ENCODE data around the gene FBXL4.
A peak's percentile ranks its signal among the peaks of the same experiment; 100 is the strongest.

The FBXL4 gene

DNA sequence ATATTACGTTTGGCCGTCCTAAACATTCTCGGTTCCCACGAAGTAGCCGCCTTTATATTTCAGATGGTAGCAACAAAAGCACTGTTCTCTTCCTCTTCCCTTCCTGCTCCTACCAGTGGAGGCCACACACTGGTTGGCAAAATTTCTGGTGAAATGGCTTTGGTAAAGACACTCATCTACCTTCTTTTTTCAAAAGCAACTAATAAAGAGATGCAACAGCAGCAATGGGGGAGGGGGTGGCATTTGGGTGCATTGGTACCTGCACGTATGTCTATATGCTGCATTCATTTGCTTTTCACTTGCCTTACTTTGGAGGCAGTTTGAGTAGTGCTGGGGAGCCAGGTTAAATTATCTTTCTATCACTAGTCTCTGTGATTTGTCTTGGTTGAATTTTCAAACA is 107.4 kb downstream of the FBXL4 start:
- TF ChIP-seq, protein P1, sequence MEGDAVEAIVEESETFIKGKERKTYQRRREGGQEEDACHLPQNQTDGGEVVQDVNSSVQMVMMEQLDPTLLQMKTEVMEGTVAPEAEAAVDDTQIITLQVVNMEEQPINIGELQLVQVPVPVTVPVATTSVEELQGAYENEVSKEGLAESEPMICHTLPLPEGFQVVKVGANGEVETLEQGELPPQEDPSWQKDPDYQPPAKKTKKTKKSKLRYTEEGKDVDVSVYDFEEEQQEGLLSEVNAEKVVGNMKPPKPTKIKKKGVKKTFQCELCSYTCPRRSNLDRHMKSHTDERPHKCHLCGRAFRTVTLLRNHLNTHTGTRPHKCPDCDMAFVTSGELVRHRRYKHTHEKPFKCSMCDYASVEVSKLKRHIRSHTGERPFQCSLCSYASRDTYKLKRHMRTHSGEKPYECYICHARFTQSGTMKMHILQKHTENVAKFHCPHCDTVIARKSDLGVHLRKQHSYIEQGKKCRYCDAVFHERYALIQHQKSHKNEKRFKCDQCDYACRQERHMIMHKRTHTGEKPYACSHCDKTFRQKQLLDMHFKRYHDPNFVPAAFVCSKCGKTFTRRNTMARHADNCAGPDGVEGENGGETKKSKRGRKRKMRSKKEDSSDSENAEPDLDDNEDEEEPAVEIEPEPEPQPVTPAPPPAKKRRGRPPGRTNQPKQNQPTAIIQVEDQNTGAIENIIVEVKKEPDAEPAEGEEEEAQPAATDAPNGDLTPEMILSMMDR (IDR thresholded peaks at IDR 0.05; ENCODE audit: control extremely low read depth, extremely low read depth, low read depth, missing control alignments) = no peak
- ChIA-PET POLR2A (no interaction called here), CTCF (interaction anchor here (1.4 kb wide), 1 partner anchor 10 kb away, joined by 3 read pairs; no protein-coding TSS in a partner anchor)
- no peak for DNase-seq (ENCODE audit: extremely low spot score)

DNA sequence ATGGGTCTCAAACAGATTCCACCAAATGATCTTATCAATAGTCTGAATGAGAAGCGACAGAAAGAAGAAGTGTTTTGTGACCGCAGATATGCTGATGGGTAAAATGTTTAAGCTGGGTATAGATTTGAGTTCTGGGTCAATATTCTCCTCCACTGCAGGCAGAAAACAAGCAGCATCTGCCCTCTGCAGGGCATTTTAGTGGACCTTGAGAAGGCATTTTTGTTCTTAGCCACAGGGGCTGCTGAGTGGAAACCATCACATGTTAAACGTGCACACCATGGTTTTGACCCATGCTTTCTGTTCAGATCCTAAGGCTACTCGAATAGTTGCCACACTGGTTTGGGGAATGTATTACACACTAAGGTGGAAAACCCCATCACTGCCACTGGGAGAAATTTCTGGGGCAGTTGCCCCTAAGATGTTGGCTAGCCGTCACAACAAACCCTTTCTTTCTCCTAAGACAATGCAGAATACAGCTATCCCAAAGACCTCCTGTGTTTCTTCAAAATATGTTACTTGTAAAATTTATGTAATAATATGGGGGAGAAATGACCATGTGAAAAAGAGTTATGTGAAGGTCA is 107.9 kb downstream of the FBXL4 start:
- no peak for DNase-seq (ENCODE audit: extremely low spot score)
- POLR2A ChIA-PET = no interaction called here
- TF ChIP-seq, protein P1 (IDR thresholded peaks at IDR 0.05; ENCODE audit: control extremely low read depth, extremely low read depth, low read depth, missing control alignments) = peak; percentile 25
- CTCF ChIA-PET = interaction anchor here (1.4 kb wide), 1 partner anchor 9 kb away, joined by 3 read pairs; no protein-coding TSS in a partner anchor

DNA sequence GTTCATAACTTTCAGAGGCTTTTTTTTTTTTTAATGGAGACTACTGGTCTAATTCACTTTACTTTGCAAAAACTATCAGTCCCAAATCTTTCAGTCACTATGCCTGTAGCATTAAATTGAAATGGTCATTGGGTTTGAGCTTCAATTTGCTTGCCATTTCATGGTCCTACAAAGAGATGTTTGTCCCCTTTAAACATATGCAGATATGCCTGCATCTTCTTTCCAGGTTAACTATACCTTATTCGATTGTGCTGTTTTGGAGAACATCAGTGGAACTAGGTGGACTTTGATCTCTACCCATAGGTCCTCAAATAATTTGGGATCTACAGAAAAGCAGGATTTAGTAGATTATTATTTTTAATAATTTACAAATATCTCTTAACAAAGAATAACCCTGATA is 108.8 kb downstream of the FBXL4 start:
- POLR2A ChIA-PET = no interaction called here
- DNase-seq (ENCODE audit: extremely low spot score) = no peak
- TF ChIP-seq, protein P1 (IDR thresholded peaks at IDR 0.05; ENCODE audit: control extremely low read depth, extremely low read depth, low read depth, missing control alignments) = no peak
- CTCF ChIA-PET = no interaction called here

DNA sequence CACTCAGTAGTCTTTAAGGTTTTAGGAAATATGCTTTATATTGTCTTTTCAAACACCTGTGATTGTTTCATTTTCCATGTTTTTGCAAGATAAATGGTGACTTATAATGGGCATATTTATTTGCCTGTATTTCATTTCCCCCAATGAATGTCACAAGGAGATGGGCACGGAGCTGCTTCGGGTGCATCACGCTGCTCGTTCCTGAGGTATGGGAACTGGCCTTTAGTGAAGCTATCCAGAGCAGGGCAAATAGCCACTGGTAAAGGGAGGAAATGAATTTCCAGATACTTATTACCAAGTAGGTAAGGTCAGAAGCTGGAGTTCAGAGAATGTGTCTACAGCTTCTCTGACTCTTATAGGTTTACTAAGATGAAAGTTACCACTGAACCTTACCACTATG is 109.7 kb downstream of the FBXL4 start:
- DNase-seq (ENCODE audit: extremely low spot score) = no peak
- POLR2A ChIA-PET = no interaction called here
- TF ChIP-seq, protein P1 (IDR thresholded peaks at IDR 0.05; ENCODE audit: control extremely low read depth, extremely low read depth, low read depth, missing control alignments) = no peak
- CTCF ChIA-PET = interaction anchor here (1.7 kb wide), 1 partner anchor 60 kb away, joined by 4 read pairs; no protein-coding TSS in a partner anchor

DNA sequence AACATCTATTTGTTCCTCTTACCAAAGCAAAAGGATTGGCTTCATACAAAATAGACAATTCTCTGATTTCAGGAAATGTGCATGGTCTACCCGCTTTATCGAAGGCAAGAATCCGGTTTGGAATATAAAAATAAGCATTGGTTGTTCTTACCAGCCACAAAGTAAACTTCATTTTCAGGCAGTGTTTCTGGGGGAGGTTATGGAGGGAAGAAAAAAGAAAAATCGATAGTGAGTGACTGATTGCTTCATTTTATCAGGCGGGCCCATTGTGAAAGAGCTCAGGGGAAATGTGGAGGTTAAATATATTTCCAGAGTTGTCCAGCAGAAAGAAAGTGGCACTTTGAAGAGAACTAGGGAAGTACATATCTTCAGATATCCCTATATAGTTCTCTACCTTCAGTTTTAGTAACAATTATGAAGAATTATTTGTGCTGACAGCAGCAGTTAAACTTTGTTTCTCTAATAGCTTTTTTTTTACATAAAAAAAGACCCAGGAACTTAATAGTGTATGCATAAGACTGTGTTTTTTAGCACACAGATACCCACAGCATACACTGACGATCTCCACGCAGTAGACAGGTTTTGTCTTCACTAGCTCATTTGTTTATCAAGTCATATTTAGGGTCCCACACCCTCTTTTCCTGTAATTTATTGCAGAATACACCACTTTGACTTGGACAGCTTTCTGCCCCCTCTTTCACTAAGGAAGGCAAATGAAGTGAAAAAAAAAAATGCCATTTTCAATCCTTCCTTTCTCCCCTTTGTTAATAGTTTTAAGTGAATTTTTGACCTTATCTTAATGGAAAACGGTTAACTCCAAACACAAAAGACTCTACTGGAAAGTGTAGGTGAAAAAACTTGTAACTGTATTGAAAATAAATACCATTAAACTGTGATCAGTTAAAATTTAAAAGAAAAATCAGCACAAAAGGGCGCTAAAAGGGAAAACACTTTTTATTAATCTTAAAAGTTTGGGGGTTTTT is 110.5 kb downstream of the FBXL4 start:
- no peak for DNase-seq (ENCODE audit: extremely low spot score)
- ChIA-PET CTCF (interaction anchor here (0.6 to 1.7 kb wide), 3 partner anchors 9 to 282 kb away, joined by 3 to 4 read pairs (median 3); no protein-coding TSS in a partner anchor), POLR2A (no interaction called here)
- TF ChIP-seq, protein P1 (IDR thresholded peaks at IDR 0.05; ENCODE audit: control extremely low read depth, extremely low read depth, low read depth, missing control alignments) = no peak

DNA sequence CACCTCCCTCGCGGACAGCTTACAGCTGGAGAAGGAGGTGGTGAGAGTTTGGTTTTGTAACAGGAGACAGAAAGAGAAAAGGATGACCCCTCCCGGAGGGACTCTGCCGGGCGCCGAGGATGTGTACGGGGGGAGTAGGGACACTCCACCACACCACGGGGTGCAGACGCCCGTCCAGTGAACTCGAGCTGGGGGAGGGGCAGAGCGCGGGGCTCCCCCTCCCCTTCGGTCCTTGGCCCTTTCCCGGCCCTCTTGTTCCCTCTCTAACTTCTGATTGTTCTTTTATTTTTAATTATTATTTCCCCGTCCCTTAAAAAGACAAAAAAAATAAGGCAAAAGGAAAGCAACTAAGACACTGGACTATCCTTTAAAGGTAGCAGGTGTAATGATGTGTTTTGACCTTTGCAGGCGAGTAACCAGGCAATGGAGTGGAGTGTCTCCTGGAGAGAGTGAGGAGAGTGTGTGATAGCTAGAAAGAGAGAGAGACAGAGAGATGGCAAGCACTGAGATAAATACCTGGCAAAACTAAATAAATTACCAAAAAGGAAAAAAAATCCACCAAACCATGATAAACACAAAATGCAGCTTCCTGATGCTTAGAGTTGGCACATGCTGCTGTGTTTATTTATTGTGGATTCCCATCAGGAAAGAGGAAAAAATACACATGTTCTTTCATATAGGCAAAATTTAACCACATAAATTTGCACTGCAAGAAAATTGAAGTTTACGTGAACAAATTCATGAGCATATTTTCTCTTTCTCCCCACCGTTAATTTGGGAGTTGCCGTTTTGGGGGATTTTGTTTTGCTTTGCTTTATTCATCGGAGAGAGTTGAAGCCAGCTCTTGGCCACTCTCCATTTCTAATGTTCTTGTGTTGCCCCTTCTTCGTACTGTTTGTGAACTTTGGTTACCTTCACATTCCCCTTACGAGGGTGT is 111.5 kb downstream of the FBXL4 start:
- peak; percentile 17 for DNase-seq (ENCODE audit: extremely low spot score)
- ChIA-PET CTCF (interaction anchor here (0.6 to 1.3 kb wide), 3 partner anchors 9 to 15 kb away, joined by 3 read pairs; no protein-coding TSS in a partner anchor), POLR2A (no interaction called here)
- TF ChIP-seq, protein P1 (IDR thresholded peaks at IDR 0.05; ENCODE audit: control extremely low read depth, extremely low read depth, low read depth, missing control alignments) = no peak
